Omental fat pad (tissue), 4 donors: ENCODE results near the gene ZNF134. TPM values are rescaled to one million over a fixed set of nuclear protein-coding genes. Genes with fewer than 3 reads are reported as not detected.

Experiments
- ATAC-seq: fragments of 150-250 bp; one replicate; pipeline ENCODE4 v1.9.1; 2016; ENCODE audit warnings: mild to moderate bottlenecking, moderate library complexity; ENCODE audit not compliant: low FRiP score
- DNase-seq: peaks from one replicate; pipeline ENCODE4 v3.0.0-alpha.2; 2019; ENCODE audit warnings: low spot score
- total RNA-seq, 4 donors: library from RNA; depleted of rRNA; stranded (reverse); fragments of >200 nt; gene quantifications; one replicate each; pipeline ENCODE4 v1.1.0, GENCODE V29; 2016
- TF ChIP-seq, protein P1 (sequence below), 3 donors: fragments of 450-650 bp; IDR thresholded peaks; one replicate each; pipeline ENCODE4 v1.5.1; 2016 to 2017; ENCODE audit warnings: antibody characterized with exemption in 3 of 3, mild to moderate bottlenecking in 3 of 3, moderate library complexity in 2 of 3

Gene ZNF134
- total RNA-seq, 4 donors from 2014 or later, result 9.6 to 25.1 (median 13.8) TPM

DNA sequence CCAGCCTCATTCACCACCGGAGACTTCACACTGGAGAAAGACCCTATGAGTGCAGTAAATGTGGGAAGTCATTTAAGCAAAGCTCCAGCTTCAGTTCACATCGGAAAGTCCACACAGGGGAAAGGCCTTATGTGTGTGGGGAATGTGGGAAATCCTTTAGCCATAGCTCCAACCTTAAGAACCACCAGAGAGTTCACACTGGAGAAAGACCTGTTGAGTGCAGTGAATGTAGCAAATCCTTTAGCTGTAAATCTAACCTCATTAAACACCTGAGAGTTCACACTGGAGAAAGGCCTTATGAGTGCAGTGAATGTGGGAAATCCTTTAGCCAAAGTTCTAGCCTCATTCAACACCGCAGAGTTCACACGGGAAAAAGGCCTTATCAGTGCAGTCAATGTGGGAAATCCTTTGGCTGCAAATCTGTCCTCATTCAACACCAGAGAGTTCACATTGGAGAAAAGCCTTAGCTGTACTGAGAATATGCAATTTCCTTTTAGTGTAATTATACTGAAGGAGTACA lies 27.7 kb downstream of the ZNF134 start:
- DNase-seq, result no peak
- TF ChIP-seq, protein P1, sequence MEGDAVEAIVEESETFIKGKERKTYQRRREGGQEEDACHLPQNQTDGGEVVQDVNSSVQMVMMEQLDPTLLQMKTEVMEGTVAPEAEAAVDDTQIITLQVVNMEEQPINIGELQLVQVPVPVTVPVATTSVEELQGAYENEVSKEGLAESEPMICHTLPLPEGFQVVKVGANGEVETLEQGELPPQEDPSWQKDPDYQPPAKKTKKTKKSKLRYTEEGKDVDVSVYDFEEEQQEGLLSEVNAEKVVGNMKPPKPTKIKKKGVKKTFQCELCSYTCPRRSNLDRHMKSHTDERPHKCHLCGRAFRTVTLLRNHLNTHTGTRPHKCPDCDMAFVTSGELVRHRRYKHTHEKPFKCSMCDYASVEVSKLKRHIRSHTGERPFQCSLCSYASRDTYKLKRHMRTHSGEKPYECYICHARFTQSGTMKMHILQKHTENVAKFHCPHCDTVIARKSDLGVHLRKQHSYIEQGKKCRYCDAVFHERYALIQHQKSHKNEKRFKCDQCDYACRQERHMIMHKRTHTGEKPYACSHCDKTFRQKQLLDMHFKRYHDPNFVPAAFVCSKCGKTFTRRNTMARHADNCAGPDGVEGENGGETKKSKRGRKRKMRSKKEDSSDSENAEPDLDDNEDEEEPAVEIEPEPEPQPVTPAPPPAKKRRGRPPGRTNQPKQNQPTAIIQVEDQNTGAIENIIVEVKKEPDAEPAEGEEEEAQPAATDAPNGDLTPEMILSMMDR (IDR thresholded peaks at IDR 0.05), result no peak
- no peak for ATAC-seq

DNA sequence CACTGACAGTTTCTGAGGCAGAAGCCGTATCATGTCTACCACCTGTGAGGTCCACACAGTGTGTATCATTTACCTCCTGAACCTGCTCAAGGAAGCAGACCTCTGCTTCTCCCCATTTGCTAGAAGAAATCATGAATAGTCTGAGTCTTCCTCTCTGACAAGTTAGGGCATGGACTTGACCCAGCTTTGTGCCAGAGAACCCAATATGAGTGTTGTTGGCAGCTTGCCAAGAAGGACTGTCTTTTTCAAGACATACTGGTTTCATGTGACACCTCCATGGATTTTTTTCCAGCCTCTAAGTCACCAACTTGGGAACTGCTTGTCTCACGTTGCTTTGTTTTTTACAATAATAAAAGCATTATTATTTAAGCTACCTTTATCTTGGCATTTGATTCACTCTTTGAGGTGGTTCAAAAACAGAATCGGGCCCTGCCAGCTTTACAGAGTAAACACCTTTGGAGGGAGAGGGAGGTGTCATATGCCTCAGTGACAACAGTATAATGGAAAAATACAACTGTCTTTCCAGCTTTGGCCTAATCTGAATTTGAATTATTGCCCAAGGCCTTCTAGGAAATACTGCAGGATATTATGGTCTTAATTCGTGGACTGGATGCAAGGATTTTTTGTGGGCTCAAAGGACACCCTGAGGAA lies 28.5 kb downstream of the ZNF134 start:
- TF ChIP-seq, protein P1 (IDR thresholded peaks at IDR 0.05), result no peak
- no peak for DNase-seq
- no peak for ATAC-seq

DNA sequence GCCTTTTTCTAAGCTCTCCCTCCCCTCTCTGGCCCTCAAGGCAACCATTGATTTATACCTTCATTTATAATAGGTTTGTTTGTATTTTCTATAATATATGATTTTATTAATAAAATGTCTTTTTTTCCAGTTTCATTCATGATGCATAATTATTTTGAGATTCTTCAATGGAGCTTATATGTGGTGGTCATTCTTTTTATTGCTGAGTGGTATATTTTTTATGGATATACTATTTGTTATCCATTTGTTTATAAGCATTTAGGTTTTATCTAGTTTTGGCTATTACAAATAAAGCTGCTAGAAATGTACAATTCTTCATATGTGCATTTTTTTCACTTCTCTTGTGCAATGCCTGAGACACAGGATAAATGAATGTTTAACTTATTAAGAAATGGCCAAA lies 29.7 kb downstream of the ZNF134 start:
- DNase-seq (no peak), ATAC-seq (no peak)
- TF ChIP-seq, protein P1 (IDR thresholded peaks at IDR 0.05), result no peak

DNA sequence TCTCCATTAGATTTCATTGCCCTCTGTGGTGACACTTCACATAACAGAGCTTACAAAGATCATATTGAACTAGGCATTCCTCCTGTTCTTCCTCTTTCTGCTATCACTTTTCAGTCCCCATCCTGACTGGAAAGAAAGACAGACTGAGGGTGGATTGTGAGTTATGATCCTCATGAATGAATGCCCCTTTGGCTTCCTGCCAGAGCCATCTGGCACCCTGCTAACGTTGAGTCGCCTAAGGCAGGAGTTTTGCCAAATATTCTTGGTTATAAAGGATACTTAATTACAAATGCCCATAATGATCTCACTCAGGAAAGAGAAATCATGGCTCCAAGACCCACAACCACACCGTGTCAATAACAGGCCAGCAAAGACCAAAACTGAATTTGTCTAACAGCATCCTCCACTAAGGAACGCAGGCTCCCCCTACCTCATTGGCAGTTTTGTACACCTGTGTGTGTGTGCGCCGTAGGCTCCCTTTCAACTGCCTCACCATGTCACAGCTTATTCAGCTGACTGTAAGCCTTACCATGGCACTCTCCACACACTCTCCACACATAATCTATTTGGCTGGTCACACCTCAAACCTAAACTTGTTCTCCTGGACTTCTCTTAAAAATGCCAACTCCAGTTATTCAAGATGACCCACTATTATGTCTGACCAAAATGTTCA lies 34.4 kb downstream of the ZNF134 start:
- no peak for ATAC-seq
- TF ChIP-seq, protein P1 (IDR thresholded peaks at IDR 0.05), result no peak

DNA sequence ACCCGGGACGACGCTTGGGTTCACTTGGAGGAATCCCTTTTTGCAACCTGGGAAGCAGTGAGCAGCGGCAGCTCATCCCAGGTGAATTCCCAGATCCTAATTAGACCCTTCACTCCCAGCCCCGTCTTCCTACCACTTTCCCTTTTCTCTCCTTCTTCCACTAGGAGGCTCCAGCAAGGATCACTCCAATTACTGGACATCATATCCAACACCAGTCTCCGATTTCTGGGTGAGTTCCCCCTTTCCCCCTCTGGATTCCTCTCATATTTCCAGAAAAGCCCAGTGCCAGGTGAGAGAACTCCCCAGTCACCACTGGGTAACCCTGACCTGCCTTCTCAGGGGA lies 37.6 kb downstream of the ZNF134 start:
- TF ChIP-seq, protein P1 (IDR thresholded peaks at IDR 0.05), result no peak
- DNase-seq, result no peak
- no peak for ATAC-seq

More for the DNA sequence above, 34.4 kb downstream of the ZNF134 start:
- no peak for DNase-seq

DNA sequence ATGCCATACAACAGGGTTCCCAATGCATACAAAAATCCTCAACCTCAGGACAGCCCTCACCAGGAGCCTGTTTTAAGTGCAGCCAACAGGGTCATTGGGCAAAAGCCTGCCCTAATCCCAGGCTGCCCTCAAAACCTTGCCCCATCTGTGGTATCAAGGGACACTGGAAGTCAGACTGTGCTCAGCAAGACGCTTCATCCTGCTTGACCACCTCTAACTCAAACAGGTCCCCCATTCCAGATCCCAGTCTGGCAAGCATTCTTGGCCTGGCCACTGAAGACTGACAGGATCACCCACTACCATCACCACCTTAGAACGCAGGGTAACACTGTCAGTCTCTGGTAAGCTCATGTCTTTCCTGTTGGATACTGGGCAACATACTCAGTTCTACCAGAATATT lies 39.6 kb downstream of the ZNF134 start:
- TF ChIP-seq, protein P1 (IDR thresholded peaks at IDR 0.05), result no peak
- no peak for ATAC-seq
- DNase-seq, result no peak

DNA sequence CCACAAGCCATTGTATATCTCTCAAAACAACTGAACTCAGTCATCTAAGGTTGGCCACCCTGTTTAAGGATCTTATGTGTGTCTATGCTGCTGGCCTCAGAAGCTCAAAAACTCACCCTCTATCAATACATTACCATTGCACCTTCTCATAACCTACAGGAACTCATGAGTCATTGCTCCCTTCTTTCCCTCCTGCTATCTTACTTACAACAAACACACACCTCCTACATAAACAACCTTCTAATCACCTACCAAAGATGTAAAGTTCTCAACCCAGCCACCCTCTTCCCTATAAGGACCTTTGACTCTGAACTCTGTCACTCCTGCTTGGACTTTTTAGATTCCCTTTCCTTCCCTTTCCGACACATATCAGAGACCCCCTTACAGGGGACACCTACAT lies 41.4 kb downstream of the ZNF134 start:
- no peak for DNase-seq
- no peak for ATAC-seq
- TF ChIP-seq, protein P1 (IDR thresholded peaks at IDR 0.05), result no peak
